ENCODE measurements around the gene SLC2A10.

SLC2A10 gene

GRCh38 chr20:46739431-46740213 lies 30.2 kb downstream of the SLC2A10 start:
- no peak for DNase-seq

- no peak for DNase-seq
Observed at GRCh38 chr20:46740214-46740609, 30.8 kb downstream of the SLC2A10 start.

- no peak for DNase-seq
Observed at GRCh38 chr20:46741924-46742668, 32.6 kb downstream of the SLC2A10 start.

- DNase-seq, result no peak
Observed at GRCh38 chr20:46742669-46743045, 33.2 kb downstream of the SLC2A10 start.

GRCh38 chr20:46743088-46743487 lies 33.6 kb downstream of the SLC2A10 start:
- DNase-seq, result no peak

- no peak for DNase-seq
Observed at GRCh38 chr20:46746956-46747526, 37.6 kb downstream of the SLC2A10 start.

- no peak for DNase-seq
Observed at GRCh38 chr20:46749147-46749546, 39.7 kb downstream of the SLC2A10 start.

GRCh38 chr20:46751856-46752255 lies 42.4 kb downstream of the SLC2A10 start:
- DNase-seq, result no peak

GRCh38 chr20:46752728-46753127 lies 43.3 kb downstream of the SLC2A10 start:
- DNase-seq, result no peak

- no peak for DNase-seq
Observed at GRCh38 chr20:46755483-46756413, 46.3 kb downstream of the SLC2A10 start.

GRCh38 chr20:46756419-46756818 lies 47.0 kb downstream of the SLC2A10 start:
- DNase-seq, result no peak

DNA sequence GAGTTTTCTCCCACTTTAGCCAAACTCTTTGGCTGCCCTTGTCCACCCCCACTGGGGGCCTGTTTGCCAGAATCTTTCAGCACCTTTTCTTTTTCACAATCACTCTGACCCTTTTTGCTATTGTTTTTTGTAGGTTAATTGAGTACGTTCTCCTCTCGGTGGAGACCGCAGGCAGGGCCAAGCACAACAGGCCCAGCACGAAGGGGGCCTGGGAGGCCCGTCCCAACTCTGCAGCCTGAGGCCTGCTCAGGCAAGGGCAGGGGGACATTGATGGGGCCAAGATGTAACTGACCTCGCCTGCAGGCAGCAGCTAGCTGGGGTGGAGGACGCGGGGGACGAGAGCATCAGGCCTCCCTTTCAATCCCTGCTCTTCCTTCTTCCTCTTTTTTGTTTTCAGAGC lies 47.7 kb downstream of the SLC2A10 start:
- DNase-seq, result no peak

- DNase-seq, result no peak
Observed at GRCh38 chr20:46757754-46758678, 48.6 kb downstream of the SLC2A10 start.

DNA sequence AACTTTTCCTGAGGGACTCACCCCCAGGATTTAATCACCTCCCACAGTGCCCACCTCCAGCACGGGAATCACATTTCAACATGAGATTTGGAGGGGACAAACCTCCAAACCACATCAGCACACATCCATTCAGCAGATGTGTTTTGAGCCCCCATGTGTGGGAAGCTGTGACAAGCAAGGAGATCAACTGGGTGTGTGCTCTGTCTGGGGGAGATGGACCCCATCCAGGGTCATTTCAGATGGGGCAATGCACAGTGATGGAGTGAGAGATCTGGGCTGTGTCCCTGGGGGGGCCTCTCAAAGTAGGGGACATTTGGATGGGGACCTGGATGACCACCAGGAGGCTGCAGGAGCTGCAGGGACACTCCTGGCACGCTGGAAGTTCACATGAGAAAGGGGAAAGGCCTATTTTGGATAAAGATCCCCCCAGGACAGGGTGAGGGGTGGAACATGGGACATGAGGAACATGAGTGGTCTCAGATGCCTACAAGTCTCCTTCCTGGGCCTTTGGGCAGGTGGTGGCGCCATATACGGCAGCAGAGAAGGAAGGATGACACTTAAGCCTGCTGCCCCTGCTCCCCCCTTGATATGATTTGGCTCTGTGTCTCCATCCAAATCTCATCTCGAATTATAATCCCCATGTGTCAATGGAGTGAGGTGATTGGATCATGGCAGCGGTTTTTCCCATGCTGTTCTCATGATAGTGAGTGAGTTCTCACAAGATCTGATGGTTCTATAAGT lies 49.6 kb downstream of the SLC2A10 start:
- no peak for DNase-seq

DNA sequence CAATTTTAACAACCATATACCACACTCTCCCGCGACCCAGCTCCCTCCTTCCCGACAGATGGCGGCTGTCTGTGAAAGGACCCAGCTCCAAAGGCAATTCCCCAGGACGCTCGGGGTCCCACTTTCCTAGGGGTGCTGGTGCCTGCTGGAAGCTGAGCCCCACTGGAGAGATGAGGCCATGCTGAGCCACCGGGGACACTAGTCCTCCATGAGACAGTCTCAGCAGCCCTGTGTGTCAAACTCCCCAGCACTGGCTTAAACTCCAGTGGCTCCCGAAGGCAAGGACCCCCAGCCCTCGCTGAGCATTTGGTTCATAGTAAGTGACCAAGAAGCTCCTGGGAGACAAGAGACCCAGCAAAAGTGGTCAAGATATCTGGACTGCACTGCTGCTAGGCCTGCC lies 52.1 kb downstream of the SLC2A10 start:
- DNase-seq, result no peak

GRCh38 chr20:46764068-46764467 lies 54.6 kb downstream of the SLC2A10 start:
- DNase-seq, result peak; percentile 51

GRCh38 chr20:46765506-46766120 lies 56.2 kb downstream of the SLC2A10 start:
- DNase-seq, result no peak

- no peak for DNase-seq
Observed at GRCh38 chr20:46767127-46767761, 57.8 kb downstream of the SLC2A10 start.

- no peak for DNase-seq
Observed at GRCh38 chr20:46770330-46771194, 61.1 kb downstream of the SLC2A10 start.

Measured in DMS79 (cell line).